Neuronal stem cell (in vitro differentiated cells): ENCODE data around the gene OVCH2.

Experiments
- DNase-seq: peaks from one replicate; pipeline ENCODE4 v3.0.0-alpha.2; 2013; ENCODE audit warnings: low spot score
- H2AFZ ChIP-seq: one replicate; pipeline ENCODE4 v1.6.1; 2013; ENCODE audit warnings: mild to moderate bottlenecking, low read length, inconsistent platforms
- H2AK5ac ChIP-seq: 2 replicates; pipeline ENCODE4 v1.6.1; 2013; ENCODE audit warnings: low read depth, mild to moderate bottlenecking, inconsistent platforms, low read length, moderate library complexity, mixed read lengths
- H2BK120ac ChIP-seq: 2 replicates; pipeline ENCODE4 v1.6.1; 2013; ENCODE audit warnings: low read depth, mild to moderate bottlenecking, inconsistent platforms, low read length, moderate library complexity, mixed read lengths
- H2BK12ac ChIP-seq: one replicate; pipeline ENCODE4 v1.6.1; 2013; ENCODE audit warnings: low read length, inconsistent platforms
- H2BK15ac ChIP-seq: 2 replicates; pipeline ENCODE4 v1.6.1; 2013; ENCODE audit warnings: mild to moderate bottlenecking, low read length, inconsistent platforms, mixed read lengths
- H2BK5ac ChIP-seq: one replicate; pipeline ENCODE4 v1.6.1; 2013; ENCODE audit warnings: inconsistent platforms, mild to moderate bottlenecking, low read length, moderate library complexity
- H3K14ac ChIP-seq: one replicate; pipeline ENCODE4 v1.6.1; 2013; ENCODE audit warnings: low read length, inconsistent platforms
- H3K18ac ChIP-seq: 2 replicates; pipeline ENCODE4 v1.6.1; 2013; ENCODE audit warnings: low read length, inconsistent platforms
- H3K23ac ChIP-seq: 2 replicates; pipeline ENCODE4 v1.6.1; 2013; ENCODE audit warnings: low read depth, mild to moderate bottlenecking, mixed read lengths, low read length, inconsistent platforms; ENCODE audit not compliant: poor library complexity
- H3K27ac ChIP-seq: replicated peaks from 3 replicates; pipeline ENCODE4 v1.5.1; 2013; ENCODE audit warnings: low read length, inconsistent platforms
- H3K27me3 ChIP-seq, 3 experiments: 2 replicates each; pipeline ENCODE4 v1.6.1; 2013; ENCODE audit warnings: low read length in 3 of 3, mild to moderate bottlenecking in 2 of 3, inconsistent platforms in 1 of 3, low read depth in 1 of 3, mixed read lengths in 1 of 3, moderate library complexity in 1 of 3; ENCODE audit not compliant: control insufficient read depth in 3 of 3, insufficient read depth in 3 of 3
- H3K36me3 ChIP-seq, 2 donors: replicated peaks in 1 of 2; 2 replicates each; pipeline ENCODE4 v1.6.1; 2013; ENCODE audit warnings: low read length in 2 of 2; ENCODE audit not compliant: control insufficient read depth in 2 of 2, insufficient read depth in 2 of 2
- H3K4ac ChIP-seq: 2 replicates; pipeline ENCODE4 v1.6.1; 2013; ENCODE audit warnings: inconsistent platforms, mild to moderate bottlenecking, low read length, moderate library complexity
- H3K4me1 ChIP-seq, 2 donors: 1 replicate in 1 of 2; 2 replicates in 1 of 2; pipeline ENCODE4 v1.6.1; 2013; ENCODE audit warnings: low read length in 2 of 2, low read depth in 1 of 2; ENCODE audit not compliant: control insufficient read depth in 2 of 2, insufficient read depth in 1 of 2
- H3K4me2 ChIP-seq: one replicate; pipeline ENCODE4 v1.6.1; 2013; ENCODE audit warnings: mild to moderate bottlenecking, low read length, inconsistent platforms; ENCODE audit not compliant: insufficient read depth, poor library complexity, severe bottlenecking
- H3K4me3 ChIP-seq, 2 donors: 2 replicates each; pipeline ENCODE4 v1.5.1; 2013; ENCODE audit warnings: low read length in 2 of 2, mild to moderate bottlenecking in 2 of 2, inconsistent platforms in 1 of 2, moderate library complexity in 1 of 2
- H3K79me1 ChIP-seq: one replicate; pipeline ENCODE4 v1.6.1; 2013; ENCODE audit warnings: low read depth, mild to moderate bottlenecking, inconsistent platforms, low read length, moderate library complexity
- H3K9ac ChIP-seq: one replicate; pipeline ENCODE4 v1.6.1; 2013; ENCODE audit warnings: mild to moderate bottlenecking, low read depth, low read length, inconsistent platforms; ENCODE audit not compliant: poor library complexity
- H3K9me3 ChIP-seq, 2 donors: replicated peaks in 1 of 2; 2 replicates each; pipeline versions ENCODE3 to v1.6.1; 2013; ENCODE audit warnings: low read length in 2 of 2, mild to moderate bottlenecking in 2 of 2, inconsistent platforms in 1 of 2, low read depth in 1 of 2, mixed read lengths in 1 of 2, moderate library complexity in 1 of 2; ENCODE audit not compliant: control insufficient read depth in 2 of 2, insufficient read depth in 1 of 2
- H4K8ac ChIP-seq: one replicate; pipeline ENCODE4 v1.6.1; 2013; ENCODE audit warnings: low read depth, mild to moderate bottlenecking, inconsistent platforms, low read length, moderate library complexity
- H4K91ac ChIP-seq: one replicate; pipeline ENCODE4 v1.6.1; 2013; ENCODE audit warnings: low read length, low read depth, mild to moderate bottlenecking, inconsistent platforms; ENCODE audit not compliant: poor library complexity
- whole genome bisulfite sequencing, 2 donors: extraction: QIAGEN DNeasy Blood & Tissue Kit; methylation state at CpG; one replicate each; pipeline ENCODE4 v1.1.7; 2013; ENCODE audit warnings: missing lambda C conversion rate in 2 of 2, mixed read lengths in 1 of 2; ENCODE audit not compliant: insufficient read length in 2 of 2, insufficient replicate concordance in 1 of 2; ENCODE audit errors: extremely low coverage in 2 of 2; 5-methylcytosine and 5-hydroxymethylcytosine counted together

OVCH2 gene

GRCh38 chr11:7691759-7692350, 14.4 kb downstream of the OVCH2 start:
- H3K36me3 ChIP-seq, result no peaks in the 10 kb centered on the region
- H3K23ac ChIP-seq, result no peak overlapping the region
- no peak overlapping the region for H2BK12ac ChIP-seq
- H3K9ac ChIP-seq, result no peak overlapping the region
- no peak overlapping the region for H3K4me2 ChIP-seq
- no peak overlapping the region for H2BK15ac ChIP-seq
- H4K8ac ChIP-seq, result no peak overlapping the region
- WGBS, 2 donors, result no CpG with 5 or more reads among the region's 6 CpGs
- no peaks in the 10 kb centered on the region for H3K79me1 ChIP-seq
- H4K91ac ChIP-seq, result no peak overlapping the region
- no peak overlapping the region for H2AFZ ChIP-seq
- no peak overlapping the region for H3K14ac ChIP-seq
- no peak overlapping the region for H3K27ac ChIP-seq
- no peak for DNase-seq
- no peak overlapping the region for H2BK5ac ChIP-seq
- H3K9me3 ChIP-seq, result peaks cover 2 to 5% of the 10 kb centered on the region in 2 donors
- no peak overlapping the region for H3K4me3 ChIP-seq
- no peak overlapping the region for H2BK120ac ChIP-seq
- no peak overlapping the region for H3K4ac ChIP-seq
- peaks cover 0 to 2% of the 10 kb centered on the region in 2 donors for H3K4me1 ChIP-seq
- no peaks in the 10 kb centered on the region for H3K27me3 ChIP-seq
- H3K18ac ChIP-seq, result no peak overlapping the region
- no peak overlapping the region for H2AK5ac ChIP-seq

- H2AFZ ChIP-seq, result no peak overlapping the region
- no peak overlapping the region for H2BK5ac ChIP-seq
- H3K4ac ChIP-seq, result no peak overlapping the region
- no peak overlapping the region for H3K23ac ChIP-seq
- no peak overlapping the region for H2BK12ac ChIP-seq
- H3K14ac ChIP-seq, result no peak overlapping the region
- no peak overlapping the region for H3K18ac ChIP-seq
- H3K27me3 ChIP-seq, result peaks cover 0 to under 1% (median 0%) of the 10 kb centered on the region in 3 experiments
- no peak overlapping the region for H2BK15ac ChIP-seq
- H3K9me3 ChIP-seq, result peaks cover 2 to 5% of the 10 kb centered on the region in 2 donors
- H2AK5ac ChIP-seq, result no peak overlapping the region
- H4K91ac ChIP-seq, result no peak overlapping the region
- H3K36me3 ChIP-seq, result no peaks in the 10 kb centered on the region
- no peak overlapping the region for H3K4me3 ChIP-seq
- H3K27ac ChIP-seq, result no peak overlapping the region
- H4K8ac ChIP-seq, result no peak overlapping the region
- no peak for DNase-seq
- H3K79me1 ChIP-seq, result no peaks in the 10 kb centered on the region
- WGBS, 2 donors, result no CpG with 5 or more reads among the region's 6 CpGs
- H2BK120ac ChIP-seq, result no peak overlapping the region
- peaks cover 0 to 2% of the 10 kb centered on the region in 2 donors for H3K4me1 ChIP-seq
- no peak overlapping the region for H3K4me2 ChIP-seq
- H3K9ac ChIP-seq, result no peak overlapping the region
These were observed 15.6 kb downstream of the OVCH2 start for GRCh38 chr11:7690648-7691047.

- H2BK12ac ChIP-seq, result no peak overlapping the region
These were observed 17.0 kb downstream of the OVCH2 start for GRCh38 chr11:7689239-7689638.

GRCh38 chr11:7688238-7688826, 17.9 kb downstream of the OVCH2 start:
- WGBS, 2 donors, result no CpG with 5 or more reads among the region's 4 CpGs
- no peaks in the 10 kb centered on the region for H3K79me1 ChIP-seq
- H2BK120ac ChIP-seq, result no peak overlapping the region
- no peak overlapping the region for H2AFZ ChIP-seq
- no peak overlapping the region for H3K23ac ChIP-seq
- H3K18ac ChIP-seq, result no peak overlapping the region
- no peaks in the 10 kb centered on the region for H3K9me3 ChIP-seq
- H3K4me2 ChIP-seq, result no peak overlapping the region
- H4K8ac ChIP-seq, result no peak overlapping the region
- peaks cover 0 to 2% of the 10 kb centered on the region in 2 donors for H3K4me1 ChIP-seq
- no peak overlapping the region for H3K27ac ChIP-seq
- peaks cover 0 to 8% (median 0%) of the 10 kb centered on the region in 3 experiments for H3K27me3 ChIP-seq
- H3K36me3 ChIP-seq, result no peaks in the 10 kb centered on the region
- H3K9ac ChIP-seq, result no peak overlapping the region
- H3K4me3 ChIP-seq, result no peak overlapping the region
- H2BK15ac ChIP-seq, result no peak overlapping the region
- H3K4ac ChIP-seq, result no peak overlapping the region
- H4K91ac ChIP-seq, result no peak overlapping the region
- DNase-seq, result no peak
- no peak overlapping the region for H2BK5ac ChIP-seq
- no peak overlapping the region for H2AK5ac ChIP-seq
- H3K14ac ChIP-seq, result no peak overlapping the region
- no peak overlapping the region for H2BK12ac ChIP-seq

More at GRCh38 chr11:7689239-7689638, 17.0 kb downstream of the OVCH2 start:
- Histone ChIP-seq H3K36me3 (no peaks in the 10 kb centered on the region), H3K27ac (no peak overlapping the region), H3K4me3 (no peak overlapping the region), H3K79me1 (no peaks in the 10 kb centered on the region), H3K4ac (no peak overlapping the region), H3K14ac (no peak overlapping the region), H3K23ac (no peak overlapping the region), H3K9ac (no peak overlapping the region), H2AK5ac (no peak overlapping the region), H3K9me3 (peaks cover 1 to 4% of the 10 kb centered on the region in 2 donors), H2AFZ (no peak overlapping the region), H4K91ac (no peak overlapping the region), H3K27me3 (peaks cover 0 to 8% (median 0%) of the 10 kb centered on the region in 3 experiments), H2BK5ac (no peak overlapping the region), H4K8ac (no peak overlapping the region), H3K4me2 (no peak overlapping the region), H2BK120ac (no peak overlapping the region), H3K4me1 (peaks cover 0 to 2% of the 10 kb centered on the region in 2 donors), H3K18ac (no peak overlapping the region), H2BK15ac (no peak overlapping the region)
- whole genome bisulfite sequencing, 2 donors, result no CpG with 5 or more reads among the region's 4 CpGs
- no peak for DNase-seq
